Measurements from ENCODE around the gene LAMC3.

GRCh38 chr9:131043646-131044045, 34.7 kb downstream of the LAMC3 start:
- TF ChIP-seq CTCF (IDR thresholded peaks at IDR 0.05): no peak
- TF ChIP-seq EP300 (IDR thresholded peaks at IDR 0.05): no peak
- no peak for TF ChIP-seq POLR2A (IDR thresholded peaks at IDR 0.05)

Measured in upper lobe of left lung (tissue), 4 donors.